ENCODE measurements around the gene IFIH1. TPM values are rescaled to one million over a fixed set of nuclear protein-coding genes. Genes with fewer than 3 reads are reported as not detected.

The IFIH1 gene
- total and polyA plus RNA-seq, 2 donors (not counting 3 experiments of a cell fraction or from before 2014, with no cell fraction given): 1.3 to 6.9 TPM

DNA sequence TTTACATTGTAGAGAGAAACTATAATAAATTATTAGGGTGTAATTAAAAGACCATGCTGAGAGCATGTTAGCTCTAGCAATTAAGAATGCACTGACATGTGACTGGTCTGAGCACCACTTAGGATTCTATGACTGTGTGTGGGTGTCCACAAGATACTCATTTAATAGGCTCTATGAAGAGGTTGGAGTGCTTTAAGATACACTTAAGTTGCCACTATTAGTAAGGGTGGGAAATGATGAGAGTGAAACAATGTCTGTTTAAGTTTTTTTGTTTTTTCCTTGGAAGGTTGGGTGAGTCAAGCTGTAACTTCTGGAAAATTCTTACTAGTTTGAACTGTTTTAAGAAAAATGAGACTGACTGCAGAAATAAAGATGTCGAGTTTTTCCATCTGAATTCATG is 73.4 kb downstream of the IFIH1 start:
- FAIRE-seq (no peak), DNase-seq (ENCODE audit: low read depth, low spot score) (peak; percentile 57)
- no TSS peak for BruUV-seq (replicated peaks)
- Histone ChIP-seq H3K36me3 (ENCODE audit: control insufficient read depth in 2 of 2, extremely low read depth in 1 of 2, insufficient read depth in 2 of 2, low read length in 2 of 2) (no peaks in the 10 kb centered on the region), H3K4me1 (ENCODE audit: control insufficient read depth, extremely low read depth, insufficient read depth, low read length) (peaks cover 19% of the 10 kb centered on the region), H3K4me3 (replicated peaks in 1 of 3; ENCODE audit: insufficient read depth in 1 of 3, low read depth in 1 of 3, low read length in 3 of 3) (no peak overlapping the region), H3K4me2 (ENCODE audit: insufficient read depth, low read length) (peak overlapping the region; percentile 19), H3K9ac (replicated peaks; ENCODE audit: extremely low read depth, insufficient read depth, low read length) (peak overlapping the region; percentile 63), H4K20me1 (replicated peaks; ENCODE audit: control insufficient read depth, extremely low read depth, insufficient read depth, low read length) (no peaks in the 10 kb centered on the region), H3K27me3 (ENCODE audit: control insufficient read depth in 2 of 2, insufficient read depth in 2 of 2, low read length in 2 of 2) (no peaks in the 10 kb centered on the region), H3K9me3 (replicated peaks; ENCODE audit: control insufficient read depth, insufficient read depth, low read length) (no peaks in the 10 kb centered on the region), H3K79me2 (ENCODE audit: control insufficient read depth, insufficient read depth, low read length) (no peaks in the 10 kb centered on the region), H3K9me1 (replicated peaks; ENCODE audit: control insufficient read depth, extremely low read depth, insufficient read depth, low read length) (no peaks in the 10 kb centered on the region), H2AFZ (ENCODE audit: low read depth, low read length) (peak overlapping the region; percentile 88), H3K27ac (ENCODE audit: insufficient read depth, low read depth, low read length) (peak overlapping the region; percentile 81)
- dilution Hi-C loops (cut with MboI; ENCODE audit: extremely low pct_ligation_motif_present, low sequenced_read_pairs) (no loop called here), intact Hi-C loops (cut with micrococcal nuclease) (no loop called here)
- POLR2A ChIA-PET: no interaction called here
- no peak for TF ChIP-seq POLR2AphosphoS5 (IDR thresholded peaks at IDR 0.05; ENCODE audit: insufficient read depth, low read depth, low read length)
- CTCF ChIA-PET: interaction anchor here (1.3 to 2.8 kb wide), 4 partner anchors 11 to 53 kb away, joined by 5 to 22 read pairs (median 12); no protein-coding TSS in a partner anchor

DNA sequence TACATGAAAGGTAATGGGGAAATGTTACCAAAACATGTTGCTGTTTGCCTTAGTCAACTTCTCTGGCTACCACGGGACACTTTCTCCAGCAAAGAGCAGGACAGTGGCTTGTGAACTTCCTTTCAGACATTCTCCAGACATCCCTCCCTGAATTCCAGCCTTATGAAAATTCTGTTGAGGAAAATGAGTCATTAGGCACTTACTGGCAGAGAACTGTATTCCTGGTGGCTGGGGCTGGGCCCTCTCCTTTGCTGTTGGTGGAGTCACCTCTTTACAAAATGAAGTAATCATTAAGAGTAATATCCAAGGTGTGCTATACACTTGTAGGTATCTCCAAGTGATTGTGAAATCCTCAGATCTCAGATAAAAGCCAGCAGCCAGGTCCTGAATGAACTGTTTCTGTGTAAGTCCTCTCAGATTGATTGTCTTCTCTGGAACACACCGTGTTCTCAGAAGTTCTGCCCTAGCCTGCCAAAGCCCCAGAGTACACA is 73.9 kb downstream of the IFIH1 start:
- DNase-seq (ENCODE audit: low read depth, low spot score): peak; percentile 91
- intact Hi-C loops (cut with micrococcal nuclease): loop anchor here (1.0 kb wide), 1 partner anchor 17 kb away; no protein-coding TSS in a partner anchor
- H3K9me3 ChIP-seq (replicated peaks; ENCODE audit: control insufficient read depth, insufficient read depth, low read length): no peaks in the 10 kb centered on the region
- no peaks in the 10 kb centered on the region for H3K36me3 ChIP-seq (ENCODE audit: control insufficient read depth in 2 of 2, extremely low read depth in 1 of 2, insufficient read depth in 2 of 2, low read length in 2 of 2)
- FAIRE-seq: peak; percentile 85
- H3K79me2 ChIP-seq (ENCODE audit: control insufficient read depth, insufficient read depth, low read length): no peaks in the 10 kb centered on the region
- H3K4me1 ChIP-seq (ENCODE audit: control insufficient read depth, extremely low read depth, insufficient read depth, low read length): peaks cover 19% of the 10 kb centered on the region
- TF ChIP-seq JUN (IDR thresholded peaks at IDR 0.05; ENCODE audit: borderline replicate concordance, insufficient read depth, insufficient read length, low read depth): peak; percentile 66
- no peak for TF ChIP-seq CTCF (IDR thresholded peaks at IDR 0.05; ENCODE audit: extremely low read depth in 1 of 2, insufficient read depth in 1 of 2, low read depth in 1 of 2, low read length in 2 of 2)
- TF ChIP-seq, protein P1, sequence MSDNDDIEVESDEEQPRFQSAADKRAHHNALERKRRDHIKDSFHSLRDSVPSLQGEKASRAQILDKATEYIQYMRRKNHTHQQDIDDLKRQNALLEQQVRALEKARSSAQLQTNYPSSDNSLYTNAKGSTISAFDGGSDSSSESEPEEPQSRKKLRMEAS (IDR thresholded peaks at IDR 0.05; ENCODE audit: insufficient read depth, insufficient read length): no peak
- TF ChIP-seq EZH2 (IDR thresholded peaks at IDR 0.05; ENCODE audit: borderline replicate concordance, low read depth, low read length, severe bottlenecking): no peak
- peak; percentile 51 for TF ChIP-seq POLR2AphosphoS5 (IDR thresholded peaks at IDR 0.05; ENCODE audit: insufficient read depth, low read depth, low read length)
- no peak for TF ChIP-seq POLR2A (IDR thresholded peaks at IDR 0.05; ENCODE audit: low read depth, low read length)
- no peak for TF ChIP-seq MYC (IDR thresholded peaks at IDR 0.05; ENCODE audit: low read depth, low read length)
- TF ChIP-seq FOS (IDR thresholded peaks at IDR 0.05; ENCODE audit: borderline replicate concordance, insufficient read depth, low read length): peak; percentile 91
- no peak for TF ChIP-seq GATA2 (IDR thresholded peaks at IDR 0.05; ENCODE audit: insufficient read depth, insufficient read length, low read depth, low read length)
- peak overlapping the region; percentile 88 for H2AFZ ChIP-seq (ENCODE audit: low read depth, low read length)
- no peak overlapping the region for H3K4me3 ChIP-seq (replicated peaks in 1 of 3; ENCODE audit: insufficient read depth in 1 of 3, low read depth in 1 of 3, low read length in 3 of 3)
- dilution Hi-C loops (cut with MboI; ENCODE audit: extremely low pct_ligation_motif_present, low sequenced_read_pairs): no loop called here
- peak overlapping the region; percentile 81 for H3K27ac ChIP-seq (ENCODE audit: insufficient read depth, low read depth, low read length)
- H3K9ac ChIP-seq (replicated peaks; ENCODE audit: extremely low read depth, insufficient read depth, low read length): peak overlapping the region; percentile 63
- no peaks in the 10 kb centered on the region for H3K27me3 ChIP-seq (ENCODE audit: control insufficient read depth in 2 of 2, insufficient read depth in 2 of 2, low read length in 2 of 2)
- TSS peak; percentile 83 for BruUV-seq (replicated peaks)
- no peaks in the 10 kb centered on the region for H3K9me1 ChIP-seq (replicated peaks; ENCODE audit: control insufficient read depth, extremely low read depth, insufficient read depth, low read length)
- ChIA-PET CTCF (interaction anchor here (1.3 to 2.8 kb wide), 3 partner anchors 24 to 53 kb away, joined by 5 to 22 read pairs (median 19); no protein-coding TSS in a partner anchor), POLR2A (no interaction called here)
- H3K4me2 ChIP-seq (ENCODE audit: insufficient read depth, low read length): peak overlapping the region; percentile 45
- no peaks in the 10 kb centered on the region for H4K20me1 ChIP-seq (replicated peaks; ENCODE audit: control insufficient read depth, extremely low read depth, insufficient read depth, low read length)

Measured in endothelial cell of umbilical vein (primary cell).